Suprapubic skin (tissue), 4 donors: Measurements from ENCODE around the gene GAS7. TPM values are rescaled to one million over a fixed set of nuclear protein-coding genes. Genes with fewer than 3 reads are reported as not detected.

Source experiments
- DNase-seq, 2 donors: peaks; one replicate each; pipeline ENCODE4 v3.0.0-alpha.2; 2019; ENCODE audit warnings: low spot score in 2 of 2
- H3K27ac ChIP-seq: fragments of 200-600 bp; sonication (generic); one replicate; pipeline ENCODE4 v1.5.1; 2019
- H3K27me3 ChIP-seq: fragments of 200-600 bp; sonication (generic); one replicate; pipeline ENCODE4 v1.5.1; 2019
- H3K36me3 ChIP-seq: fragments of 200-600 bp; sonication (generic); one replicate; pipeline ENCODE4 v1.5.1; 2019
- H3K4me1 ChIP-seq: fragments of 200-600 bp; sonication (generic); one replicate; pipeline ENCODE4 v1.5.1; 2019
- H3K4me3 ChIP-seq: fragments of 200-600 bp; sonication (generic); one replicate; pipeline ENCODE4 v1.5.1; 2019; ENCODE audit warnings: mild to moderate bottlenecking
- H3K9me3 ChIP-seq: fragments of 200-600 bp; sonication (generic); one replicate; pipeline ENCODE4 v1.5.1; 2019
- CTCF ChIP-seq, 2 donors: fragments of 200-600 bp in 1 of 2; fragments of 450-650 bp in 1 of 2; sonication (generic) in 1 of 2; IDR thresholded peaks; one replicate each; pipeline ENCODE4 v1.5.1; 2016 to 2019; ENCODE audit warnings: antibody characterized with exemption in 2 of 2, mild to moderate bottlenecking in 1 of 2, moderate library complexity in 1 of 2
- EP300 ChIP-seq: sonication (generic); formaldehyde crosslinking; IDR thresholded peaks from one replicate; pipeline ENCODE4 v1.6.1; 2017; ENCODE audit warnings: antibody characterized with exemption
- POLR2A ChIP-seq, 2 donors: fragments of 450-650 bp; IDR thresholded peaks; one replicate each; pipeline ENCODE4 v1.6.1; 2017; ENCODE audit warnings: antibody characterized with exemption in 2 of 2, mild to moderate bottlenecking in 2 of 2, moderate library complexity in 2 of 2
- POLR2AphosphoS5 ChIP-seq, 3 donors: sonication (generic); formaldehyde crosslinking; IDR thresholded peaks; one replicate each; pipeline ENCODE4 v1.6.1; 2017; ENCODE audit warnings: antibody characterized with exemption in 3 of 3
- WGBS: methylation state at CpG from one replicate; pipeline ENCODE4 v1.1.5; 2018; 5-methylcytosine and 5-hydroxymethylcytosine counted together
- total RNA-seq, 4 donors: library from RNA; depleted of rRNA; stranded (reverse); fragments of >200 nt; gene quantifications; one replicate each; pipeline ENCODE4 v1.1.0, GENCODE V29; 2016

GAS7 gene
- total RNA-seq, 4 donors from 2014 or later = 45.7 to 106 (median 74.2) TPM

- Histone ChIP-seq H3K4me3 (no peak overlapping the region), H3K4me1 (no peaks in the 10 kb centered on the region), H3K36me3 (no peaks in the 10 kb centered on the region), H3K9me3 (no peaks in the 10 kb centered on the region), H3K27me3 (no peaks in the 10 kb centered on the region), H3K27ac (no peak overlapping the region)
- WGBS = 64% methylated on average over 5 of the region's 5 CpGs
- DNase-seq = no peak
- TF ChIP-seq POLR2AphosphoS5 (IDR thresholded peaks at IDR 0.05) (no peak), POLR2A (IDR thresholded peaks at IDR 0.05) (no peak), EP300 (no peak), CTCF (IDR thresholded peaks at IDR 0.05) (no peak)
Measured at GRCh38 chr17:10234033-10234432, 35.6 kb upstream of the GAS7 start.

- WGBS = 97% methylated on average over 2 of the region's 2 CpGs
- Histone ChIP-seq H3K27ac (no peak overlapping the region), H3K27me3 (no peaks in the 10 kb centered on the region), H3K36me3 (no peaks in the 10 kb centered on the region), H3K9me3 (no peaks in the 10 kb centered on the region), H3K4me1 (no peaks in the 10 kb centered on the region), H3K4me3 (no peak overlapping the region)
- DNase-seq = no peak
- TF ChIP-seq CTCF (IDR thresholded peaks at IDR 0.05) (no peak), POLR2AphosphoS5 (IDR thresholded peaks at IDR 0.05) (no peak), EP300 (no peak), POLR2A (IDR thresholded peaks at IDR 0.05) (no peak)
Measured at GRCh38 chr17:10233161-10233560, 34.8 kb upstream of the GAS7 start.

- TF ChIP-seq POLR2AphosphoS5 (IDR thresholded peaks at IDR 0.05) = no peak
- TF ChIP-seq EP300 = no peak
- no peak for TF ChIP-seq POLR2A (IDR thresholded peaks at IDR 0.05)
- no peak for TF ChIP-seq CTCF (IDR thresholded peaks at IDR 0.05)
- no peak overlapping the region for H3K27ac ChIP-seq
- no peaks in the 10 kb centered on the region for H3K36me3 ChIP-seq
- H3K4me3 ChIP-seq = no peak overlapping the region
- H3K27me3 ChIP-seq = no peaks in the 10 kb centered on the region
- H3K4me1 ChIP-seq = no peaks in the 10 kb centered on the region
- WGBS = 63% methylated on average over 2 of the region's 2 CpGs
- DNase-seq = peak in 1 of 2 donors; percentile 20
- H3K9me3 ChIP-seq = no peaks in the 10 kb centered on the region
Measured at GRCh38 chr17:10229181-10229580, 30.8 kb upstream of the GAS7 start.

GRCh38 chr17:10226930-10227695, 28.7 kb upstream of the GAS7 start:
- Histone ChIP-seq H3K27me3 (no peaks in the 10 kb centered on the region), H3K4me3 (no peak overlapping the region), H3K9me3 (no peaks in the 10 kb centered on the region), H3K36me3 (no peaks in the 10 kb centered on the region), H3K27ac (no peak overlapping the region), H3K4me1 (no peaks in the 10 kb centered on the region)
- peak in 1 of 2 donors; percentile 59 for DNase-seq
- TF ChIP-seq POLR2AphosphoS5 (IDR thresholded peaks at IDR 0.05) (no peak), CTCF (IDR thresholded peaks at IDR 0.05) (peak; percentile 51 to 74)
- 80% methylated on average over 9 of the region's 15 CpGs for WGBS

- WGBS = 46% methylated on average over 8 of the region's 8 CpGs
Measured at GRCh38 chr17:10224582-10225195, 26.3 kb upstream of the GAS7 start.

More at GRCh38 chr17:10224582-10225195, 26.3 kb upstream of the GAS7 start:
- H3K4me1 ChIP-seq = no peaks in the 10 kb centered on the region
- H3K36me3 ChIP-seq = no peaks in the 10 kb centered on the region
- no peaks in the 10 kb centered on the region for H3K9me3 ChIP-seq
- TF ChIP-seq EP300 (no peak), CTCF (IDR thresholded peaks at IDR 0.05) (no peak), POLR2A (IDR thresholded peaks at IDR 0.05) (no peak), POLR2AphosphoS5 (IDR thresholded peaks at IDR 0.05) (no peak)
- H3K27me3 ChIP-seq = no peaks in the 10 kb centered on the region
- no peak overlapping the region for H3K27ac ChIP-seq
- no peak for DNase-seq
- no peak overlapping the region for H3K4me3 ChIP-seq
